Neural cell (in vitro differentiated cells): ENCODE results near the gene KCNJ16.

Source experiments
- EP300 ChIP-seq: fragments of 450-650 bp; conservative IDR thresholded peaks from 2 replicates; pipeline ENCODE4 v1.6.1; 2014; ENCODE audit warnings: antibody characterized with exemption, mild to moderate bottlenecking, moderate library complexity; ENCODE audit not compliant: poor library complexity, severe bottlenecking
- EZH2 ChIP-seq: fragments of 200-600, 300-800 bp; shearing (Covaris generic), sonication (generic); IDR thresholded peaks from 2 replicates; pipeline ENCODE4 v1.6.1; 2014; ENCODE audit warnings: antibody characterized with exemption, low read length, borderline replicate concordance, mild to moderate bottlenecking; ENCODE audit not compliant: insufficient read depth, poor library complexity, severe bottlenecking
- POLR2AphosphoS5 ChIP-seq: IDR thresholded peaks from 2 replicates; pipeline ENCODE4 v1.6.1; 2012
- REST ChIP-seq: IDR thresholded peaks from 2 replicates; pipeline ENCODE4 v1.6.1; 2012; ENCODE audit warnings: borderline replicate concordance
- TAF1 ChIP-seq: IDR thresholded peaks from 2 replicates; pipeline ENCODE4 v1.6.1; 2012; ENCODE audit warnings: low read depth
- TF ChIP-seq, protein P1 (sequence below): fragments of 450-650 bp; IDR thresholded peaks from 2 replicates; pipeline ENCODE4 v1.5.1; 2014; ENCODE audit warnings: antibody characterized with exemption, mild to moderate bottlenecking, moderate library complexity; ENCODE audit not compliant: poor library complexity, severe bottlenecking

GRCh38 chr17:70091005-70091568 lies 16.1 kb downstream of the KCNJ16 start:
- TF ChIP-seq TAF1 (no peak), POLR2AphosphoS5 (no peak), EZH2 (no peak), REST (no peak), EP300 (no peak)
- TF ChIP-seq, protein P1, sequence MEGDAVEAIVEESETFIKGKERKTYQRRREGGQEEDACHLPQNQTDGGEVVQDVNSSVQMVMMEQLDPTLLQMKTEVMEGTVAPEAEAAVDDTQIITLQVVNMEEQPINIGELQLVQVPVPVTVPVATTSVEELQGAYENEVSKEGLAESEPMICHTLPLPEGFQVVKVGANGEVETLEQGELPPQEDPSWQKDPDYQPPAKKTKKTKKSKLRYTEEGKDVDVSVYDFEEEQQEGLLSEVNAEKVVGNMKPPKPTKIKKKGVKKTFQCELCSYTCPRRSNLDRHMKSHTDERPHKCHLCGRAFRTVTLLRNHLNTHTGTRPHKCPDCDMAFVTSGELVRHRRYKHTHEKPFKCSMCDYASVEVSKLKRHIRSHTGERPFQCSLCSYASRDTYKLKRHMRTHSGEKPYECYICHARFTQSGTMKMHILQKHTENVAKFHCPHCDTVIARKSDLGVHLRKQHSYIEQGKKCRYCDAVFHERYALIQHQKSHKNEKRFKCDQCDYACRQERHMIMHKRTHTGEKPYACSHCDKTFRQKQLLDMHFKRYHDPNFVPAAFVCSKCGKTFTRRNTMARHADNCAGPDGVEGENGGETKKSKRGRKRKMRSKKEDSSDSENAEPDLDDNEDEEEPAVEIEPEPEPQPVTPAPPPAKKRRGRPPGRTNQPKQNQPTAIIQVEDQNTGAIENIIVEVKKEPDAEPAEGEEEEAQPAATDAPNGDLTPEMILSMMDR: no peak
